Right lobe of liver (tissue), 4 donors: ENCODE measurements around the gene OSCP1.

ENCODE experiments used
- POLR2A ChIP-seq: fragments of 450-650 bp; IDR thresholded peaks from one replicate; pipeline ENCODE4 v1.6.1; 2017; ENCODE audit warnings: antibody characterized with exemption, mild to moderate bottlenecking
- TF ChIP-seq, protein P1 (sequence below), 4 donors: fragments of 200-600 bp in 3 of 4; fragments of 450-650 bp in 1 of 4; IDR thresholded peaks; one replicate each; pipeline versions ENCODE4 v1.5.1 to v1.8.0; 2016 to 2022; ENCODE audit warnings: antibody characterized with exemption in 4 of 4, mild to moderate bottlenecking in 2 of 4
- donor health status: DM: no; HTN: no; CAD: no.
- donor health status: DM: no; HTN: no; CAD: no.
- donor health status: DM: no; HTN: yes; CAD: no.

DNA sequence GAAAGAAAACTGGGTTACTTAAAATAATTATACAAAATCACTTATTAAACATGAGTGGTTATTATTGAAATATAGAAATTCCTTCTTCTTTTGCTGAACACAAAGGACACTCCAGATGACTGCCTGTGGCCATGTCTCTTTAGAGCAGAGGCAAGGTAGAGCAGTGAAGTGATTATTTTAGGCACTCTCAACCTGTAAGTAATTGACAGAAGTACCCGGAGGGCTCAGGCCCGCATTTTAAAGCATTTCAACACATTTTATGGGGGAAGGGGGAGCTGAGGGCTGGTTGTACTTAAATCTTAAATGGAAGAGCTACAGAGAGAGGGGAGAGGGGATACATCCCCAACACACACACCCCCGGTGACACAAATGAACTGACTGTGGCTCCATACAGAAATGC, 10.2 kb downstream of the OSCP1 start:
- TF ChIP-seq POLR2A = no peak
- TF ChIP-seq, protein P1, sequence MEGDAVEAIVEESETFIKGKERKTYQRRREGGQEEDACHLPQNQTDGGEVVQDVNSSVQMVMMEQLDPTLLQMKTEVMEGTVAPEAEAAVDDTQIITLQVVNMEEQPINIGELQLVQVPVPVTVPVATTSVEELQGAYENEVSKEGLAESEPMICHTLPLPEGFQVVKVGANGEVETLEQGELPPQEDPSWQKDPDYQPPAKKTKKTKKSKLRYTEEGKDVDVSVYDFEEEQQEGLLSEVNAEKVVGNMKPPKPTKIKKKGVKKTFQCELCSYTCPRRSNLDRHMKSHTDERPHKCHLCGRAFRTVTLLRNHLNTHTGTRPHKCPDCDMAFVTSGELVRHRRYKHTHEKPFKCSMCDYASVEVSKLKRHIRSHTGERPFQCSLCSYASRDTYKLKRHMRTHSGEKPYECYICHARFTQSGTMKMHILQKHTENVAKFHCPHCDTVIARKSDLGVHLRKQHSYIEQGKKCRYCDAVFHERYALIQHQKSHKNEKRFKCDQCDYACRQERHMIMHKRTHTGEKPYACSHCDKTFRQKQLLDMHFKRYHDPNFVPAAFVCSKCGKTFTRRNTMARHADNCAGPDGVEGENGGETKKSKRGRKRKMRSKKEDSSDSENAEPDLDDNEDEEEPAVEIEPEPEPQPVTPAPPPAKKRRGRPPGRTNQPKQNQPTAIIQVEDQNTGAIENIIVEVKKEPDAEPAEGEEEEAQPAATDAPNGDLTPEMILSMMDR (IDR thresholded peaks at IDR 0.05) = no peak
